ENCODE data around the gene WDFY4.

DNA sequence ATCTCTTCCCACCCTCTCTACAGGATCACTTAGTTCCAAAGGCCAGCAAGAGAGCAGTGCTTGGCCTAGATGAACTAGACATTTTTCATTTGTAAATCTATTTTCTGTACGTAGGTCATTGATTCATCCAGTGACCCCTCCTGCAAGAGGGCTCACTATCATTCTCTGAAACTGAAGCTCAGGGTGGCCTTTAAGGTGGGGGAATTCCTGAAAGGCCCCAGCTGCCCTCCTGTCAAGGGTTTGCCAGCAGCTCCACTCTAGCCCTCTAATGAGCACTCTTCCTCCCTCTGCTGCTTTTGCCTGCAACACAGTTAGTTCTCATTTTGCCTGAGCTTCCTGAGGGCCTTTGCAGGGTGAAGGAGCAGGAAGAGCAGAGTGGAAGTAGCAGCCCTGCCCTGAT lies 213.8 kb downstream of the WDFY4 start:
- TF ChIP-seq, protein P1, sequence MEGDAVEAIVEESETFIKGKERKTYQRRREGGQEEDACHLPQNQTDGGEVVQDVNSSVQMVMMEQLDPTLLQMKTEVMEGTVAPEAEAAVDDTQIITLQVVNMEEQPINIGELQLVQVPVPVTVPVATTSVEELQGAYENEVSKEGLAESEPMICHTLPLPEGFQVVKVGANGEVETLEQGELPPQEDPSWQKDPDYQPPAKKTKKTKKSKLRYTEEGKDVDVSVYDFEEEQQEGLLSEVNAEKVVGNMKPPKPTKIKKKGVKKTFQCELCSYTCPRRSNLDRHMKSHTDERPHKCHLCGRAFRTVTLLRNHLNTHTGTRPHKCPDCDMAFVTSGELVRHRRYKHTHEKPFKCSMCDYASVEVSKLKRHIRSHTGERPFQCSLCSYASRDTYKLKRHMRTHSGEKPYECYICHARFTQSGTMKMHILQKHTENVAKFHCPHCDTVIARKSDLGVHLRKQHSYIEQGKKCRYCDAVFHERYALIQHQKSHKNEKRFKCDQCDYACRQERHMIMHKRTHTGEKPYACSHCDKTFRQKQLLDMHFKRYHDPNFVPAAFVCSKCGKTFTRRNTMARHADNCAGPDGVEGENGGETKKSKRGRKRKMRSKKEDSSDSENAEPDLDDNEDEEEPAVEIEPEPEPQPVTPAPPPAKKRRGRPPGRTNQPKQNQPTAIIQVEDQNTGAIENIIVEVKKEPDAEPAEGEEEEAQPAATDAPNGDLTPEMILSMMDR (IDR thresholded peaks at IDR 0.05), result no peak
- TF ChIP-seq POLR2A (IDR thresholded peaks at IDR 0.05) (no peak), POLR2AphosphoS5 (IDR thresholded peaks at IDR 0.05) (no peak)

All from breast epithelium (tissue), 3 donors.